Left lung (tissue), 10 donors: ENCODE results near the gene ZNF860. TPM values are rescaled to one million over a fixed set of nuclear protein-coding genes. Genes with fewer than 3 reads are reported as not detected.

ENCODE experiments used
- ATAC-seq: fragments of 200-7000 bp; cut with Tn5 transposase; one replicate; pipeline ENCODE4 v1.9.1; 2020; ENCODE audit warnings: moderate library complexity
- DNase-seq, 4 donors: peaks; one replicate each; pipeline ENCODE4 v3.0.0-alpha.2; 2013 to 2020
- H3K27ac ChIP-seq, 2 donors: fragments of 200-600 bp; sonication (generic) in 1 of 2; one replicate each; pipeline versions ENCODE4 v1.5.0 to v1.8.0; 2020 to 2021
- H3K27me3 ChIP-seq, 2 donors: fragments of 200-600 bp; sonication (generic) in 1 of 2; one replicate each; pipeline versions ENCODE4 v1.5.0 to v1.8.0; 2020 to 2021
- H3K36me3 ChIP-seq, 2 donors: fragments of 200-600 bp; sonication (generic) in 1 of 2; one replicate each; pipeline versions ENCODE4 v1.5.0 to v1.8.0; 2020 to 2021
- H3K4me1 ChIP-seq, 2 donors: fragments of 200-600 bp; one replicate each; pipeline ENCODE4 v1.8.0; 2021
- H3K4me3 ChIP-seq, 2 donors: fragments of 200-600 bp; sonication (generic) in 1 of 2; one replicate each; pipeline versions ENCODE4 v1.5.0 to v1.8.0; 2020 to 2021; ENCODE audit warnings: mild to moderate bottlenecking in 1 of 2
- H3K9me3 ChIP-seq, 2 donors: fragments of 200-600 bp; sonication (generic) in 1 of 2; one replicate each; pipeline versions ENCODE4 v1.5.0 to v1.8.0; 2020 to 2021
- intact Hi-C, 2 donors: fragments of 100-400 bp; cut with DNase I; formaldehyde crosslinking; loops; one replicate each; pipeline versions ENCODE4 v1.11.2 to v1.14.2; 2022
- polyA plus RNA-seq, 6 donors: library from polyadenylated mRNA; unstranded; fragments of 120-200 nt; gene quantifications; one replicate each; pipeline ENCODE4 v1.2.1, GENCODE V29; 2013; ENCODE audit not compliant: insufficient read length in 6 of 6
- total RNA-seq, 2 donors: library from RNA; stranded (reverse); fragmentation: NEBNext Ultra II Directional; extraction: Animal tissue kit (Norgen Biotek cat#: 25700); gene quantifications; one replicate each; pipeline ENCODE4 v1.2.1, GENCODE V29; 2021
- TF ChIP-seq, protein P1 (sequence below), 2 donors: fragments of 200-600 bp; sonication (generic) in 1 of 2; IDR thresholded peaks; one replicate each; pipeline versions ENCODE4 v1.5.0 to v1.8.0; 2021; ENCODE audit warnings: antibody characterized with exemption in 2 of 2
- donor health status: DM: no; HTN: yes; CAD: no.
- donor health status: DM: no; HTN: no; CAD: no.

ZNF860 gene
- total and polyA plus RNA-seq, 8 donors = 1.9 to 15.2 (median 11.0) TPM

DNA sequence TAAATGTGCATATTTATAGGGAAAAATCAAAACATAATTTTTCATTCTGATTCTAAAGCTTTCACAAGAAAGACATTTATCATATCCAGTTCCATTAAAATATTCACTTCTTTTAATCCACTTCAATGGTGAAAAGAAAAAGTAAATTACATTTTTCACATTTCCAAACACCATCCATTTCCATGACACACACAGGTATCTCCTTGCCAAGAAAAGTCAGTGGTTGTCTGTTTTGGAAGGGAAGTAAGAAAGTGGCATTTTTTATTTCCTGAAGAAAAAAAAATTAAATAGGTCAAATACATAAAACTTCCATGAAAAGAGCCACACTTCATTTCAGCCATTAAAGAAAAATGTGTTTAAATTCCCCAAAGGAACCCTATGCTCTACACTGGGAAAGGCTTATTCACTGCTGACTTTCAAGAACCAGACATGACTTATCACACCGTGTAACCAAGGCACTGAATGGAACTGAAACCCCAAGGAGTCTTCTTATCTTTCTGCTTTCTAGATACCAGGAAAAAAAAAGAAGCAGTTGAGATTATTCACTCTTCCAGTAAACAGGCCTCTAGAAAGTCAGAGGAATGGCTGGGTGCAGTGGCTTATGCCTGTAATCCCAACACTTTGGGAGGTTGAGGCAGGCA lies 45.0 kb upstream of the ZNF860 start:
- no peak for DNase-seq

DNA sequence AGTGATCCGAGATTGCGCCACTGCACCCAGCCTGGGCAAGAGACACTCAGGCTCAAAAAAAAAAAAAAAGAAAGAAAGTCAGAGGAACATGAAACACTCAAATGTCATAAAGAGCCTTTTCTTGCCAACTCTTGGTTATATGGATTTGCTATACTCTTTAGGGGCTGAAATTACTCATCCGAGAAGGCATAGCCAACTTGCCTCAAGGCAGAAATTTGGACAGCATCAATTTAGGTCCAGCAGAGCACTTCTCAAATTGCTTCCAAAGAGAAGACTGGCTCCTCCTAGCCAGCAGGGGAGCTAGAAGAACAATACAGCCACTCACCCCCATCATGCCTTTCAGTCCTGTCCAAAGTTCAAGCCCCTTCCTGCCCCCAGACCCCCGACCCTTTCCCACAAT lies 44.3 kb upstream of the ZNF860 start:
- intact Hi-C loops = no loop called here
- TF ChIP-seq, protein P1, sequence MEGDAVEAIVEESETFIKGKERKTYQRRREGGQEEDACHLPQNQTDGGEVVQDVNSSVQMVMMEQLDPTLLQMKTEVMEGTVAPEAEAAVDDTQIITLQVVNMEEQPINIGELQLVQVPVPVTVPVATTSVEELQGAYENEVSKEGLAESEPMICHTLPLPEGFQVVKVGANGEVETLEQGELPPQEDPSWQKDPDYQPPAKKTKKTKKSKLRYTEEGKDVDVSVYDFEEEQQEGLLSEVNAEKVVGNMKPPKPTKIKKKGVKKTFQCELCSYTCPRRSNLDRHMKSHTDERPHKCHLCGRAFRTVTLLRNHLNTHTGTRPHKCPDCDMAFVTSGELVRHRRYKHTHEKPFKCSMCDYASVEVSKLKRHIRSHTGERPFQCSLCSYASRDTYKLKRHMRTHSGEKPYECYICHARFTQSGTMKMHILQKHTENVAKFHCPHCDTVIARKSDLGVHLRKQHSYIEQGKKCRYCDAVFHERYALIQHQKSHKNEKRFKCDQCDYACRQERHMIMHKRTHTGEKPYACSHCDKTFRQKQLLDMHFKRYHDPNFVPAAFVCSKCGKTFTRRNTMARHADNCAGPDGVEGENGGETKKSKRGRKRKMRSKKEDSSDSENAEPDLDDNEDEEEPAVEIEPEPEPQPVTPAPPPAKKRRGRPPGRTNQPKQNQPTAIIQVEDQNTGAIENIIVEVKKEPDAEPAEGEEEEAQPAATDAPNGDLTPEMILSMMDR (IDR thresholded peaks at IDR 0.05) = no peak
- Histone ChIP-seq H3K4me3 (no peak overlapping the region), H3K27me3 (no peaks in the 10 kb centered on the region), H3K27ac (no peak overlapping the region), H3K36me3 (no peaks in the 10 kb centered on the region), H3K9me3 (no peaks in the 10 kb centered on the region), H3K4me1 (peaks cover 4 to 13% of the 10 kb centered on the region in 2 donors)
- DNase-seq (no peak), ATAC-seq (no peak)

More for the DNA sequence above, 45.0 kb upstream of the ZNF860 start:
- Histone ChIP-seq H3K4me1 (peaks cover 4 to 12% of the 10 kb centered on the region in 2 donors), H3K9me3 (no peaks in the 10 kb centered on the region), H3K27me3 (no peaks in the 10 kb centered on the region), H3K27ac (no peak overlapping the region), H3K36me3 (no peaks in the 10 kb centered on the region), H3K4me3 (no peak overlapping the region)
- no peak for ATAC-seq
- TF ChIP-seq, protein P1 (IDR thresholded peaks at IDR 0.05) = no peak
- intact Hi-C loops = no loop called here

DNA sequence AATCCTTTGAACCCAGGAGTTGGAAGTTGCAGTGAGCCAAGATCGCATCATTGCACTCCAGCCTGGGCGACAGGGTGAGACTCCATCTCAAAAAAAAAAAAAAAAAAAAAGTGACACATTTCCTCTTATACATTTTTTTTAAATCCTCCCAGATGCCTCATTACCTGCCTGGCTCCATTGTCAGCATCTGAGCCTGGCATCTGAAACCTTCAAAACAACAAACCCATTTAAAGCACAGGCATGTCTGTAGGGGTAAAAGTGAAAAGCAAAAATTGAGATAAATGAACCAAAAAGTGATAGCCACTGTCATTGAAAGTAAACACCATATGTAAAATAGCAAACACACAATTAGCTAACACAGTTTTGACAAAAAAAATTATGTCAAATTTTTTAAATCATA lies 39.1 kb upstream of the ZNF860 start:
- no peak for ATAC-seq
- no peaks in the 10 kb centered on the region for H3K36me3 ChIP-seq
- H3K9me3 ChIP-seq = no peaks in the 10 kb centered on the region
- no peaks in the 10 kb centered on the region for H3K27me3 ChIP-seq
- peaks cover 0 to 2% of the 10 kb centered on the region in 2 donors for H3K4me1 ChIP-seq
- H3K27ac ChIP-seq = no peak overlapping the region
- no peak for DNase-seq
- intact Hi-C loops = no loop called here
- TF ChIP-seq, protein P1 (IDR thresholded peaks at IDR 0.05) = no peak
- no peak overlapping the region for H3K4me3 ChIP-seq

DNA sequence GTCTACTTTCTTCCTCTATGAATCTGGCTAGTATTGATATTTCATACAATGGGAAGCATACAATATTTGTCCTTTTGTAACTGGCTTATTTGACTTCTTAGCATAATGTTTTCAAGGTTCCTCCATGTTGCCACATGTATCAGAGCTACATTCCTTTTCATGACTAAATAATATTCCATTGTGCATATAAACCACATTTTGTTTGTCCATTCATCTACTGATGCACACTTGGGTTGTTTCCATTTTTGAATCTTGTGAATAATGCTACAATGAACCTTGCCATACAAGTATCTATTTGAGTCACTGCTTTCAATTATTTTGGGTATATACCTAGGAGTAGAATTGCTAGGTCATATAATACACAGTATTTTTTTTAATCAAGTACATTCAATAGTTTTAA lies 38.5 kb upstream of the ZNF860 start:
- H3K4me1 ChIP-seq = peaks cover 0 to 2% of the 10 kb centered on the region in 2 donors
- H3K27me3 ChIP-seq = no peaks in the 10 kb centered on the region
- TF ChIP-seq, protein P1 (IDR thresholded peaks at IDR 0.05) = no peak
- no peak overlapping the region for H3K4me3 ChIP-seq
- no peaks in the 10 kb centered on the region for H3K9me3 ChIP-seq
- no peaks in the 10 kb centered on the region for H3K36me3 ChIP-seq
- ATAC-seq (no peak), DNase-seq (no peak)
- no peak overlapping the region for H3K27ac ChIP-seq
- intact Hi-C loops = no loop called here

DNA sequence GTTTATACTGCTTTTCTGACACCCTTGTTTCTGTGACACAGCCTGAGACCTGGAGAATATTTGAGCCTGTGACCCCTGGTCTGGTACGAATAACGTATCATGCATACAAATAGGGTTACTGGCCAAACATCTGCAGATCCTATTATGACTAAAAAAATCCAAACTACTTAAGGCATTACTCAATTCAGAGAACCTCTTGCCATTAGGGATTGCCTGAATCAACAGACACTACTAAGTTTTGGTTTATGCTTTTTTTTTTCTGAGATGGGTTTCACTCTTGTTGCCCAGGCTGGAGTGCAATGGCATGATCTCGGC lies 35.9 kb upstream of the ZNF860 start:
- H3K27me3 ChIP-seq = no peaks in the 10 kb centered on the region
- TF ChIP-seq, protein P1 (IDR thresholded peaks at IDR 0.05) = no peak
- DNase-seq (no peak), ATAC-seq (peak; percentile 13)
- intact Hi-C loops = no loop called here
- no peaks in the 10 kb centered on the region for H3K9me3 ChIP-seq
- no peaks in the 10 kb centered on the region for H3K36me3 ChIP-seq
- no peak overlapping the region for H3K27ac ChIP-seq
- H3K4me1 ChIP-seq = peaks cover 0 to 2% of the 10 kb centered on the region in 2 donors
- H3K4me3 ChIP-seq = no peak overlapping the region
